LNCAP (cell line): Measurements from ENCODE around the gene MEGF11.

Experiments
- CTCF ChIP-seq: fragments of 450-650 bp; IDR thresholded peaks from 2 replicates; pipeline ENCODE4 v1.5.1; 2017; ENCODE audit warnings: mild to moderate bottlenecking

MEGF11 gene

GRCh38 chr15:65901836-65902235, 351.7 kb downstream of the MEGF11 start:
- no peak for TF ChIP-seq CTCF

- TF ChIP-seq CTCF: no peak
Measured at GRCh38 chr15:65901336-65901735, 352.2 kb downstream of the MEGF11 start.

- no peak for TF ChIP-seq CTCF
Measured at GRCh38 chr15:65900488-65900887, 353.1 kb downstream of the MEGF11 start.

- TF ChIP-seq CTCF: no peak
Measured at GRCh38 chr15:65896236-65896635, 357.3 kb downstream of the MEGF11 start.

GRCh38 chr15:65893060-65893459, 360.5 kb downstream of the MEGF11 start:
- no peak for TF ChIP-seq CTCF

- no peak for TF ChIP-seq CTCF
Measured at GRCh38 chr15:65888981-65889380, 364.6 kb downstream of the MEGF11 start.

GRCh38 chr15:65887565-65887964, 366.0 kb downstream of the MEGF11 start:
- TF ChIP-seq CTCF: no peak

GRCh38 chr15:65885668-65886218, 367.8 kb downstream of the MEGF11 start:
- no peak for TF ChIP-seq CTCF
